ENCODE results near the gene USP6.
"Not testable (repeated sequence)": the region's sequence is repeated elsewhere in the genome, so short reads cannot be mapped to it uniquely, and the experiment has no call there.

The USP6 gene

GRCh38 chr17:5135131-5135712 lies 19.4 kb downstream of the USP6 start:
- ATAC-seq = not testable (repeated sequence)

- no peak for ATAC-seq
- no peak for TF ChIP-seq ARNTL (CRISPR knock-in tag; IDR thresholded peaks at IDR 0.05; ENCODE audit: borderline replicate concordance, low read depth)
- TF ChIP-seq ZFP3 (CRISPR knock-in tag; IDR thresholded peaks at IDR 0.05) = no peak
- TF ChIP-seq TOX (CRISPR knock-in tag; IDR thresholded peaks at IDR 0.05; ENCODE audit: borderline replicate concordance) = no peak
- no peak for TF ChIP-seq POU6F1 (CRISPR knock-in tag; IDR thresholded peaks at IDR 0.05; ENCODE audit: borderline replicate concordance, low read depth)
- TF ChIP-seq ZC3H10 (CRISPR knock-in tag; IDR thresholded peaks at IDR 0.05) = no peak
- TF ChIP-seq ZNF8 (CRISPR knock-in tag; IDR thresholded peaks at IDR 0.05) = no peak
- no peak for TF ChIP-seq TSHZ2 (CRISPR knock-in tag; IDR thresholded peaks at IDR 0.05)
- TF ChIP-seq CREB5 (CRISPR knock-in tag; IDR thresholded peaks at IDR 0.05; ENCODE audit: low read depth) = no peak
- TF ChIP-seq OSR1 (CRISPR knock-in tag; IDR thresholded peaks at IDR 0.05) = no peak
Measured at GRCh38 chr17:5135726-5136579, 20.1 kb downstream of the USP6 start.

GRCh38 chr17:5136580-5137412 lies 21.0 kb downstream of the USP6 start:
- ATAC-seq = not testable (repeated sequence)

GRCh38 chr17:5137511-5138197 lies 21.8 kb downstream of the USP6 start:
- not testable (repeated sequence) for ATAC-seq

- ATAC-seq = not testable (repeated sequence)
Measured at GRCh38 chr17:5138198-5138544, 22.3 kb downstream of the USP6 start.

- no peak for TF ChIP-seq OSR1 (CRISPR knock-in tag; IDR thresholded peaks at IDR 0.05)
- no peak for TF ChIP-seq GLIS3 (CRISPR knock-in tag; IDR thresholded peaks at IDR 0.05)
- TF ChIP-seq BACH2 (CRISPR knock-in tag; IDR thresholded peaks at IDR 0.05; ENCODE audit: borderline replicate concordance) = no peak
- no peak for TF ChIP-seq ESRRG (CRISPR knock-in tag; IDR thresholded peaks at IDR 0.05)
- TF ChIP-seq TOX (CRISPR knock-in tag; IDR thresholded peaks at IDR 0.05; ENCODE audit: borderline replicate concordance) = no peak
- TF ChIP-seq POU6F1 (CRISPR knock-in tag; IDR thresholded peaks at IDR 0.05; ENCODE audit: borderline replicate concordance, low read depth) = no peak
- TF ChIP-seq CSDC2 (CRISPR knock-in tag; IDR thresholded peaks at IDR 0.05) = no peak
- no peak for TF ChIP-seq RARB (CRISPR knock-in tag; IDR thresholded peaks at IDR 0.05)
- TF ChIP-seq CSRNP3 (CRISPR knock-in tag; IDR thresholded peaks at IDR 0.05) = no peak
- TF ChIP-seq SNAI2 (CRISPR knock-in tag; IDR thresholded peaks at IDR 0.05) = no peak
- ATAC-seq = no peak
Measured at GRCh38 chr17:5138616-5139457, 23.0 kb downstream of the USP6 start.

All from SK-N-SH treated with all-trans-retinoic acid at 6 μM for 48 hours (cell line).